Skeletal muscle tissue (tissue), 4 donors: ENCODE data around the gene GH1. TPM values are rescaled to one million over a fixed set of nuclear protein-coding genes. Genes with fewer than 3 reads are reported as not detected.

ENCODE experiments used
- H3K27ac ChIP-seq: one replicate; pipeline ENCODE4 v1.7.0; 2013; ENCODE audit warnings: mild to moderate bottlenecking, low read depth, low read length, inconsistent platforms
- H3K27me3 ChIP-seq, 3 donors: one replicate each; pipeline ENCODE4 v1.7.0; 2013; ENCODE audit warnings: low read length in 3 of 3; ENCODE audit not compliant: control insufficient read depth in 3 of 3, insufficient read depth in 3 of 3
- H3K36me3 ChIP-seq, 3 donors: one replicate each; pipeline ENCODE4 v1.7.0; 2013; ENCODE audit warnings: low read length in 3 of 3; ENCODE audit not compliant: control insufficient read depth in 3 of 3, insufficient read depth in 3 of 3
- H3K4me1 ChIP-seq, 3 donors: one replicate each; pipeline ENCODE4 v1.7.0; 2013; ENCODE audit warnings: low read length in 3 of 3, mild to moderate bottlenecking in 3 of 3; ENCODE audit not compliant: control insufficient read depth in 3 of 3, insufficient read depth in 3 of 3
- H3K4me3 ChIP-seq, 3 donors: one replicate each; pipeline ENCODE4 v1.7.0; 2013; ENCODE audit warnings: low read length in 3 of 3
- H3K9ac ChIP-seq, 3 donors: one replicate each; pipeline ENCODE4 v1.7.0; 2013; ENCODE audit warnings: low read length in 3 of 3, mild to moderate bottlenecking in 3 of 3, moderate library complexity in 2 of 3, low read depth in 1 of 3
- H3K9me3 ChIP-seq, 3 donors: one replicate each; pipeline ENCODE4 v1.7.0; 2013; ENCODE audit warnings: low read length in 3 of 3; ENCODE audit not compliant: control insufficient read depth in 3 of 3
- total RNA-seq: library from RNA; depleted of rRNA; stranded (reverse); fragments of >200 nt; gene quantifications from one replicate; pipeline ENCODE4 v1.2.3, GENCODE V29; 2014
- donor health status: Osteomylitis.

Gene GH1
- total RNA-seq, 1 donor from 2014 or later, result not detected

GRCh38 chr17:63945784-63946439 lies 27.3 kb upstream of the GH1 start:
- Histone ChIP-seq H3K4me3 (no peak overlapping the region), H3K36me3 (peaks cover 36 to 61% (median 58%) of the 10 kb centered on the region in 3 donors), H3K4me1 (peaks cover 46 to 64% (median 49%) of the 10 kb centered on the region in 3 donors), H3K9me3 (no peaks in the 10 kb centered on the region), H3K27me3 (no peaks in the 10 kb centered on the region), H3K27ac (no peak overlapping the region), H3K9ac (peak overlapping the region in 2 of 3 donors; percentile 10 to 57)

GRCh38 chr17:63944736-63945499 lies 26.3 kb upstream of the GH1 start:
- H3K9me3 ChIP-seq, result no peaks in the 10 kb centered on the region
- no peak overlapping the region for H3K4me3 ChIP-seq
- H3K27ac ChIP-seq, result peak overlapping the region; percentile 25
- peaks cover 42 to 68% (median 67%) of the 10 kb centered on the region in 3 donors for H3K36me3 ChIP-seq
- H3K4me1 ChIP-seq, result peaks cover 36 to 54% (median 39%) of the 10 kb centered on the region in 3 donors
- H3K9ac ChIP-seq, result peak overlapping the region in 1 of 3 donors; percentile 57
- H3K27me3 ChIP-seq, result no peaks in the 10 kb centered on the region

GRCh38 chr17:63943745-63944144 lies 25.1 kb upstream of the GH1 start:
- Histone ChIP-seq H3K9me3 (no peaks in the 10 kb centered on the region), H3K4me1 (peaks cover 27 to 43% (median 28%) of the 10 kb centered on the region in 3 donors), H3K9ac (no peak overlapping the region), H3K36me3 (peaks cover 46 to 73% (median 72%) of the 10 kb centered on the region in 3 donors), H3K27me3 (no peaks in the 10 kb centered on the region), H3K4me3 (no peak overlapping the region), H3K27ac (no peak overlapping the region)

- Histone ChIP-seq H3K9ac (no peak overlapping the region), H3K4me3 (no peak overlapping the region), H3K36me3 (peaks cover 42 to 67% (median 60%) of the 10 kb centered on the region in 3 donors), H3K27ac (no peak overlapping the region), H3K4me1 (peaks cover 23 to 30% (median 24%) of the 10 kb centered on the region in 3 donors), H3K9me3 (no peaks in the 10 kb centered on the region), H3K27me3 (no peaks in the 10 kb centered on the region)
Observed at GRCh38 chr17:63942309-63942985, 23.8 kb upstream of the GH1 start.

- no peaks in the 10 kb centered on the region for H3K9me3 ChIP-seq
- H3K27ac ChIP-seq, result no peak overlapping the region
- no peak overlapping the region for H3K9ac ChIP-seq
- H3K27me3 ChIP-seq, result no peaks in the 10 kb centered on the region
- H3K36me3 ChIP-seq, result peaks cover 42 to 65% (median 60%) of the 10 kb centered on the region in 3 donors
- peaks cover 19 to 23% (median 22%) of the 10 kb centered on the region in 3 donors for H3K4me1 ChIP-seq
- H3K4me3 ChIP-seq, result no peak overlapping the region
Observed at GRCh38 chr17:63941751-63942150, 23.1 kb upstream of the GH1 start.

GRCh38 chr17:63941162-63941561 lies 22.5 kb upstream of the GH1 start:
- Histone ChIP-seq H3K9ac (no peak overlapping the region), H3K27ac (no peak overlapping the region), H3K4me3 (no peak overlapping the region), H3K4me1 (peaks cover 14 to 18% (median 17%) of the 10 kb centered on the region in 3 donors), H3K9me3 (no peaks in the 10 kb centered on the region), H3K36me3 (peaks cover 42 to 65% (median 60%) of the 10 kb centered on the region in 3 donors), H3K27me3 (no peaks in the 10 kb centered on the region)

- no peaks in the 10 kb centered on the region for H3K9me3 ChIP-seq
- H3K4me1 ChIP-seq, result peaks cover 9 to 13% (median 12%) of the 10 kb centered on the region in 3 donors
- no peak overlapping the region for H3K9ac ChIP-seq
- H3K36me3 ChIP-seq, result peaks cover 42 to 65% (median 60%) of the 10 kb centered on the region in 3 donors
- no peak overlapping the region for H3K27ac ChIP-seq
- H3K4me3 ChIP-seq, result no peak overlapping the region
- H3K27me3 ChIP-seq, result no peaks in the 10 kb centered on the region
Observed at GRCh38 chr17:63940584-63940983, 21.9 kb upstream of the GH1 start.

GRCh38 chr17:63939884-63940283 lies 21.2 kb upstream of the GH1 start:
- Histone ChIP-seq H3K27ac (no peak overlapping the region), H3K36me3 (peaks cover 40 to 58% (median 53%) of the 10 kb centered on the region in 3 donors), H3K9ac (peak overlapping the region in 1 of 3 donors; percentile 8)

GRCh38 chr17:63939401-63939800 lies 20.8 kb upstream of the GH1 start:
- Histone ChIP-seq H3K27ac (no peak overlapping the region), H3K9me3 (no peaks in the 10 kb centered on the region), H3K9ac (peak overlapping the region in 1 of 3 donors; percentile 8), H3K27me3 (no peaks in the 10 kb centered on the region), H3K4me1 (peaks cover 0 to 4% (median 1%) of the 10 kb centered on the region in 3 donors), H3K36me3 (peaks cover 38 to 53% (median 48%) of the 10 kb centered on the region in 3 donors), H3K4me3 (no peak overlapping the region)

More at GRCh38 chr17:63939884-63940283, 21.2 kb upstream of the GH1 start:
- no peaks in the 10 kb centered on the region for H3K9me3 ChIP-seq
- no peak overlapping the region for H3K4me3 ChIP-seq
- peaks cover 2 to 6% (median 5%) of the 10 kb centered on the region in 3 donors for H3K4me1 ChIP-seq
- no peaks in the 10 kb centered on the region for H3K27me3 ChIP-seq
